Urinary bladder (tissue), 4 donors: ENCODE measurements around the gene TAPT1. TPM values are rescaled to one million over a fixed set of nuclear protein-coding genes. Genes with fewer than 3 reads are reported as not detected.

Experiments used
- DNase-seq: peaks from one replicate; pipeline ENCODE4 v3.0.0-alpha.2; 2015; ENCODE audit errors: extremely low spot score
- H3K27ac ChIP-seq: one replicate; pipeline ENCODE4 v1.5.1; 2013; ENCODE audit warnings: low read depth, mild to moderate bottlenecking, moderate library complexity
- H3K36me3 ChIP-seq: one replicate; pipeline ENCODE4 v1.6.1; 2013; ENCODE audit warnings: mild to moderate bottlenecking, moderate library complexity; ENCODE audit not compliant: insufficient read depth
- H3K4me1 ChIP-seq: one replicate; pipeline ENCODE4 v1.6.1; 2013; ENCODE audit warnings: mild to moderate bottlenecking, moderate library complexity; ENCODE audit not compliant: insufficient read depth
- H3K4me3 ChIP-seq: one replicate; pipeline ENCODE4 v1.5.1; 2013; ENCODE audit warnings: low read depth, low read length
- WGBS: extraction: QIAGEN DNeasy Blood & Tissue Kit; methylation state at CpG from one replicate; pipeline ENCODE4 v1.1.7; 2013; 5-methylcytosine and 5-hydroxymethylcytosine counted together
- polyA plus RNA-seq: library from polyadenylated mRNA; stranded (reverse); fragments of 200-250 nt; gene quantifications from one replicate; pipeline ENCODE4 v1.2.3, GENCODE V29; 2013
- total RNA-seq: library from RNA; depleted of rRNA; stranded (reverse); fragments of >200 nt; gene quantifications from one replicate; pipeline ENCODE4 v1.2.3, GENCODE V29; 2014
- donor health status: healthy with polysubstance abuse.
- donor health status: healthy.

The TAPT1 gene
- total and polyA plus RNA-seq, 2 donors = 22.5 to 71.1 TPM

GRCh38 chr4:16236402-16237023 lies 10.2 kb upstream of the TAPT1 start:
- 87% methylated on average over 5 of the region's 5 CpGs for WGBS
- H3K36me3 ChIP-seq = no peaks in the 10 kb centered on the region

GRCh38 chr4:16235209-16235608 lies 8.9 kb upstream of the TAPT1 start:
- no peak for DNase-seq
- no peaks in the 10 kb centered on the region for H3K4me1 ChIP-seq

More at GRCh38 chr4:16236402-16237023, 10.2 kb upstream of the TAPT1 start:
- DNase-seq = no peak
- H3K4me3 ChIP-seq = no peak overlapping the region
- no peaks in the 10 kb centered on the region for H3K4me1 ChIP-seq
- no peak overlapping the region for H3K27ac ChIP-seq

GRCh38 chr4:16233569-16234177 lies 7.4 kb upstream of the TAPT1 start:
- Histone ChIP-seq H3K36me3 (no peaks in the 10 kb centered on the region), H3K4me3 (no peak overlapping the region), H3K4me1 (no peaks in the 10 kb centered on the region), H3K27ac (no peak overlapping the region)
- WGBS = 75% methylated on average over 4 of the region's 4 CpGs
- no peak for DNase-seq

More at GRCh38 chr4:16235209-16235608, 8.9 kb upstream of the TAPT1 start:
- WGBS = 90% methylated on average over 4 of the region's 4 CpGs
- Histone ChIP-seq H3K36me3 (no peaks in the 10 kb centered on the region), H3K27ac (no peak overlapping the region), H3K4me3 (no peak overlapping the region)

GRCh38 chr4:16231570-16232245 lies 5.4 kb upstream of the TAPT1 start:
- Histone ChIP-seq H3K4me3 (no peak overlapping the region), H3K36me3 (no peaks in the 10 kb centered on the region), H3K4me1 (no peaks in the 10 kb centered on the region), H3K27ac (no peak overlapping the region)
- no peak for DNase-seq
- WGBS = 60% methylated on average over 4 of the region's 4 CpGs

GRCh38 chr4:16230308-16230707 lies 4.0 kb upstream of the TAPT1 start:
- no peak for DNase-seq
- 69% methylated on average over 2 of the region's 2 CpGs for WGBS
- Histone ChIP-seq H3K36me3 (no peaks in the 10 kb centered on the region), H3K4me1 (no peaks in the 10 kb centered on the region), H3K4me3 (no peak overlapping the region), H3K27ac (no peak overlapping the region)

- Histone ChIP-seq H3K4me3 (no peak overlapping the region), H3K36me3 (no peaks in the 10 kb centered on the region), H3K27ac (no peak overlapping the region), H3K4me1 (no peaks in the 10 kb centered on the region)
- whole genome bisulfite sequencing = 97% methylated on average over 2 of the region's 2 CpGs
- DNase-seq = no peak
Observed at GRCh38 chr4:16229604-16230003, 3.3 kb upstream of the TAPT1 start.

- no peaks in the 10 kb centered on the region for H3K36me3 ChIP-seq
- H3K4me1 ChIP-seq = peaks cover 2% of the 10 kb centered on the region
- 2% methylated on average over 20 of the region's 20 CpGs for WGBS
- peak overlapping the region; percentile 98 for H3K4me3 ChIP-seq
- DNase-seq = no peak
- peak overlapping the region; percentile 97 for H3K27ac ChIP-seq
Observed at GRCh38 chr4:16227462-16227868, 1.2 kb upstream of the TAPT1 start.

GRCh38 chr4:16226816-16227461 lies 668 bp upstream of the TAPT1 start:
- under 1% methylated on average over 57 of the region's 57 CpGs for WGBS
- DNase-seq = no peak
- peak overlapping the region; percentile 97 for H3K27ac ChIP-seq
- H3K36me3 ChIP-seq = no peaks in the 10 kb centered on the region
- H3K4me3 ChIP-seq = peak overlapping the region; percentile 98
- H3K4me1 ChIP-seq = peaks cover 2% of the 10 kb centered on the region

GRCh38 chr4:16225167-16225862 lies 956 bp downstream of the TAPT1 start:
- H3K36me3 ChIP-seq = no peaks in the 10 kb centered on the region
- H3K27ac ChIP-seq = peak overlapping the region; percentile 98
- no peak for DNase-seq
- H3K4me3 ChIP-seq = peak overlapping the region; percentile 98
- peaks cover 2% of the 10 kb centered on the region for H3K4me1 ChIP-seq
- WGBS = 11% methylated on average over 6 of the region's 6 CpGs

GRCh38 chr4:16224264-16225166 lies 1.8 kb downstream of the TAPT1 start:
- WGBS = 69% methylated on average over 6 of the region's 6 CpGs
- H3K36me3 ChIP-seq = no peaks in the 10 kb centered on the region
- H3K27ac ChIP-seq = no peak overlapping the region
- H3K4me3 ChIP-seq = peak overlapping the region; percentile 18
- peaks cover 2% of the 10 kb centered on the region for H3K4me1 ChIP-seq
- DNase-seq = no peak

GRCh38 chr4:16222957-16223527 lies 3.2 kb downstream of the TAPT1 start:
- DNase-seq = no peak
- Histone ChIP-seq H3K27ac (no peak overlapping the region), H3K4me1 (peaks cover 2% of the 10 kb centered on the region), H3K4me3 (no peak overlapping the region), H3K36me3 (no peaks in the 10 kb centered on the region)

GRCh38 chr4:16218950-16219349 lies 7.3 kb downstream of the TAPT1 start:
- Histone ChIP-seq H3K36me3 (no peaks in the 10 kb centered on the region), H3K4me3 (no peak overlapping the region), H3K4me1 (no peaks in the 10 kb centered on the region), H3K27ac (no peak overlapping the region)
- DNase-seq = no peak
